ENCODE measurements around the gene OR56A1. TPM values are rescaled to one million over a fixed set of nuclear protein-coding genes. Genes with fewer than 3 reads are reported as not detected.

The OR56A1 gene
- total RNA-seq, 1 donor from 2014 or later, result not detected

Other genes starting within 250 kb of the OR56A1 start
- not detected in 2 replicates for gene OR52N5, start 247.4 kb downstream of the OR56A1 start, total RNA-seq
- not detected in 2 replicates for gene OR52N1, start 239.5 kb downstream of the OR56A1 start, total RNA-seq
- gene OR52N2, start 221.8 kb downstream of the OR56A1 start, total RNA-seq, result not detected in 2 replicates
- gene OR52E6, start 188.9 kb downstream of the OR56A1 start, total RNA-seq, result not detected in 2 replicates
- gene OR52E8, start 173.1 kb downstream of the OR56A1 start, total RNA-seq, result not detected in 2 replicates
- not detected in 2 replicates for gene OR52E4, start 150.1 kb downstream of the OR56A1 start, total RNA-seq
- not detected in 2 replicates for gene OR52E5, start 137.6 kb downstream of the OR56A1 start, total RNA-seq
- not detected in 2 replicates for gene OR56A3, start 88.5 kb downstream of the OR56A1 start, total RNA-seq
- gene OR56A5, start 62.3 kb downstream of the OR56A1 start, total RNA-seq, result not detected in 2 replicates
- gene OR52L1, start 43.8 kb downstream of the OR56A1 start, total RNA-seq, result 0.20 TPM in 1 of 2 replicates, not detected in the other
- gene OR56A4, start 23.8 kb downstream of the OR56A1 start, total RNA-seq, result not detected in 2 replicates
- not detected in 2 replicates for gene OR56B4, start 76.9 kb upstream of the OR56A1 start, total RNA-seq
- not detected in 2 replicates for gene OR52B2, start 139.6 kb upstream of the OR56A1 start, total RNA-seq
- gene OR52W1, start 168.5 kb upstream of the OR56A1 start, total RNA-seq, result not detected in 2 replicates
- gene C11orf42, start 174.8 kb upstream of the OR56A1 start, total RNA-seq, result not detected in 2 replicates
- 19.3 TPM in 2 replicates for gene FHIP1B, start 203.9 kb upstream of the OR56A1 start, total RNA-seq
- 0.10 TPM in 1 of 2 replicates, not detected in the other for gene CNGA4, start 208.3 kb upstream of the OR56A1 start, total RNA-seq
- gene CCKBR, start 229.1 kb upstream of the OR56A1 start, total RNA-seq, result not detected in 2 replicates

Measured in activated T-helper 1 cell treated with anti-CD3 and anti-CD28 coated beads, Interleukin-12 subunit alpha, Interleukin-12 subunit beta, Interleukin-2, Interleukin-4 antibody, amounts not matched to agents 30 ng/mL and 10 ng/mL and 1 ng/mL, durations not matched to agents 14 hours and 24 hours and 36 hours (primary cell).